ENCODE results near the gene PLEKHA8.

GRCh38 chr7:30010021-30010420 lies 18.2 kb upstream of the PLEKHA8 start:
- no peak for TF ChIP-seq EZH2phosphoT487 (IDR thresholded peaks at IDR 0.05; ENCODE audit: insufficient read depth, low read depth)
- TF ChIP-seq EZH2 (IDR thresholded peaks at IDR 0.05; ENCODE audit: insufficient read depth, poor library complexity, severe bottlenecking): no peak
